Heart left ventricle (tissue), 16 donors: ENCODE data around the gene SETBP1. TPM values are rescaled to one million over a fixed set of nuclear protein-coding genes. Genes with fewer than 3 reads are reported as not detected.

ENCODE experiments used
- ATAC-seq, 4 donors: fragments of 200-7000 bp; cut with Tn5 transposase; one replicate each; pipeline ENCODE4 v1.9.1; 2020 to 2022; ENCODE audit warnings: moderate library complexity in 4 of 4, mild to moderate bottlenecking in 3 of 4, moderate number of reproducible peaks in 1 of 4
- DNase-seq, 5 donors: peaks; one replicate each; pipeline ENCODE4 v3.0.0-alpha.2; 2020
- H3K27ac ChIP-seq, 12 donors: fragments of 200-600 bp; sonication (generic) in 4 of 12; one replicate each; pipeline versions ENCODE4 v1.5.0 to v1.8.0; 2016 to 2022; ENCODE audit warnings: mild to moderate bottlenecking in 2 of 12
- H3K27me3 ChIP-seq, 9 donors: fragments of 200-600 bp; sonication (generic) in 2 of 9; one replicate each; pipeline versions ENCODE4 v1.5.1 to v1.8.0; 2016 to 2022; ENCODE audit warnings: mild to moderate bottlenecking in 3 of 9
- H3K36me3 ChIP-seq, 9 donors: fragments of 200-600 bp; sonication (generic) in 2 of 9; one replicate each; pipeline versions ENCODE4 v1.5.0 to v1.8.0; 2018 to 2022; ENCODE audit warnings: mild to moderate bottlenecking in 2 of 9
- H3K4me1 ChIP-seq, 12 donors: fragments of 200-600 bp; sonication (generic) in 4 of 12; one replicate each; pipeline versions ENCODE4 v1.5.0 to v1.8.0; 2016 to 2022; ENCODE audit warnings: mild to moderate bottlenecking in 3 of 12
- H3K4me3 ChIP-seq, 12 donors: fragments of 200-600 bp; sonication (generic) in 4 of 12; one replicate each; pipeline versions ENCODE4 v1.5.0 to v1.8.0; 2017 to 2022; ENCODE audit warnings: mild to moderate bottlenecking in 9 of 12, moderate library complexity in 4 of 12
- H3K9me3 ChIP-seq, 12 donors: fragments of 200-600 bp; sonication (generic) in 4 of 12; one replicate each; pipeline versions ENCODE4 v1.5.0 to v1.8.0; 2016 to 2022; ENCODE audit warnings: mild to moderate bottlenecking in 1 of 12
- CTCF ChIP-seq, 12 donors: fragments of 200-600 bp; sonication (generic) in 4 of 12; IDR thresholded peaks; one replicate each; pipeline versions ENCODE4 v1.5.0 to v1.8.0; 2018 to 2022; ENCODE audit warnings: antibody characterized with exemption in 12 of 12, mild to moderate bottlenecking in 5 of 12
- POLR2A ChIP-seq, 2 donors: fragments of 450-650 bp; IDR thresholded peaks; one replicate each; pipeline ENCODE4 v1.6.1; 2017; ENCODE audit warnings: antibody characterized with exemption in 2 of 2, mild to moderate bottlenecking in 2 of 2, moderate library complexity in 2 of 2
- WGBS, 4 donors: extraction: QIAGEN DNeasy Blood & Tissue Kit in 2 of 4; methylation state at CpG; one replicate each; pipeline versions ENCODE4 v1.1.5 to v1.1.7; 2013 to 2018; 5-methylcytosine and 5-hydroxymethylcytosine counted together
- intact Hi-C, 10 donors: fragments of 100-400 bp; cut with DNase I; formaldehyde crosslinking; loops; one replicate each; pipeline versions ENCODE4 v1.11.1 to v1.14.2; 2022
- polyA plus RNA-seq, 2 donors: library from polyadenylated mRNA; stranded (reverse); fragments of 200-250 nt; gene quantifications; one replicate each; pipeline ENCODE4 v1.2.3, GENCODE V29; 2013
- total RNA-seq, 9 donors: library from RNA; depleted of rRNA in 2 of 9; stranded (reverse); fragments of >200 nt in 2 of 9; fragmentation: NEBNext Ultra II Directional in 3 of 9; extraction: Animal tissue kit (Norgen Biotek cat#: 25700) in 3 of 9; gene quantifications; one replicate each; pipeline versions ENCODE4 v1.1.0 to v1.2.4, GENCODE V29; 2016 to 2023
- donor health status: ischemic (EF 13 %, LVEDD 7.1; RV severe dilation, severe dysfunction).
- donor health status: healthy with polysubstance abuse.
- donor health status: DM: no; HTN: yes; CAD: no.
- donor health status: DM: no; HTN: no; CAD: no.
- donor health status: ischemic (EF 25% LVEDD 6.9; RV normal size, moderate dysfunction).
- donor health status: ischemic (EF 25% LVEDD 5.7; RV mildly dilated, moderate dysfunction).
- donor health status: healthy.
- donor health status: DM: yes; HTN: yes; CAD: no.
- donor health status: ischemic (EF 35%, LVEDD 5.7; RV mildly dilated, moderate dysfunction).
- donor health status: nonischemic (EF 11% LVEDD 7.7; RV severe dilation, severe dysfunction).
- donor health status: DM: yes; HTN: yes; CAD: no.
- donor health status: PGD.
- donor health status: ischemic (EF 29% LVEDD 5.4; RV normal size, mild dysfunction).
- donor health status: nonischemic (EF 23%, LVEDD 6.1; RV moderate dilation, normal function).

The SETBP1 gene
- total and polyA plus RNA-seq, 11 donors: 1.2 to 10.6 (median 5.5) TPM

GRCh38 chr18:45083226-45083855 lies 402.7 kb downstream of the SETBP1 start:
- Histone ChIP-seq H3K36me3 (no peaks in the 10 kb centered on the region), H3K27ac (no peak overlapping the region), H3K4me3 (no peak overlapping the region), H3K4me1 (no peaks in the 10 kb centered on the region), H3K27me3 (peaks cover 0 to 7% (median 0%) of the 10 kb centered on the region in 9 donors), H3K9me3 (peaks cover 0 to 10% (median 0%) of the 10 kb centered on the region in 12 donors)
- DNase-seq: no peak
- no peak for ATAC-seq
- no peak for TF ChIP-seq POLR2A (IDR thresholded peaks at IDR 0.05)
- no peak for TF ChIP-seq CTCF (IDR thresholded peaks at IDR 0.05)
- intact Hi-C loops: loop anchor here in 1 of 10 donors (1.0 kb wide), 1 partner anchor 11 kb away; no protein-coding TSS in a partner anchor
- WGBS, 4 donors: 83 to 91% (median 89%) methylated on average over 8 of the region's 8 CpGs

GRCh38 chr18:45084206-45084605 lies 403.5 kb downstream of the SETBP1 start:
- Histone ChIP-seq H3K4me3 (no peak overlapping the region), H3K4me1 (no peaks in the 10 kb centered on the region), H3K27ac (no peak overlapping the region), H3K9me3 (peaks cover 0 to 10% (median 0%) of the 10 kb centered on the region in 12 donors), H3K36me3 (no peaks in the 10 kb centered on the region), H3K27me3 (peaks cover 0 to 7% (median 0%) of the 10 kb centered on the region in 9 donors)
- WGBS, 4 donors: 84 to 89% (median 86%) methylated on average over 13 of the region's 13 CpGs
- TF ChIP-seq POLR2A (IDR thresholded peaks at IDR 0.05) (no peak), CTCF (IDR thresholded peaks at IDR 0.05) (no peak)
- DNase-seq: no peak
- intact Hi-C loops: no loop called here
- no peak for ATAC-seq

GRCh38 chr18:45085916-45086624 lies 405.4 kb downstream of the SETBP1 start:
- ATAC-seq (no peak), DNase-seq (no peak)
- no peak overlapping the region for H3K4me3 ChIP-seq
- WGBS, 4 donors: 75 to 82% (median 78%) methylated on average over 5 of the region's 5 CpGs
- peaks cover 0 to 9% (median 0%) of the 10 kb centered on the region in 12 donors for H3K9me3 ChIP-seq
- no peaks in the 10 kb centered on the region for H3K36me3 ChIP-seq
- peaks cover 0 to 7% (median 0%) of the 10 kb centered on the region in 9 donors for H3K27me3 ChIP-seq
- TF ChIP-seq POLR2A (IDR thresholded peaks at IDR 0.05): no peak
- TF ChIP-seq CTCF (IDR thresholded peaks at IDR 0.05): no peak
- intact Hi-C loops: no loop called here
- H3K27ac ChIP-seq: no peak overlapping the region
- no peaks in the 10 kb centered on the region for H3K4me1 ChIP-seq

GRCh38 chr18:45086777-45087176 lies 406.1 kb downstream of the SETBP1 start:
- peaks cover 0 to 2% (median 0%) of the 10 kb centered on the region in 12 donors for H3K9me3 ChIP-seq
- H3K4me1 ChIP-seq: no peaks in the 10 kb centered on the region
- H3K4me3 ChIP-seq: no peak overlapping the region
- WGBS, 4 donors: 85 to 89% (median 87%) methylated on average over 3 of the region's 3 CpGs
- DNase-seq (no peak), ATAC-seq (no peak)
- H3K27ac ChIP-seq: no peak overlapping the region
- intact Hi-C loops: no loop called here
- peaks cover 0 to 7% (median 0%) of the 10 kb centered on the region in 9 donors for H3K27me3 ChIP-seq
- TF ChIP-seq CTCF (IDR thresholded peaks at IDR 0.05) (no peak), POLR2A (IDR thresholded peaks at IDR 0.05) (no peak)
- H3K36me3 ChIP-seq: no peaks in the 10 kb centered on the region
